GM12878 (cell line): ENCODE results near the gene CLIC6. TPM values are rescaled to one million over a fixed set of nuclear protein-coding genes. Genes with fewer than 3 reads are reported as not detected.

Experiments used
- BCL11A ChIP-seq: IDR thresholded peaks from 2 replicates; pipeline ENCODE4 v1.6.1; 2011; ENCODE audit warnings: low read depth, low read length
- BRCA1 ChIP-seq: IDR thresholded peaks from 2 replicates; pipeline ENCODE4 v1.6.1; 2011; ENCODE audit warnings: low read depth, low read length, improper control_type of control experiment
- CBX3 ChIP-seq: fragments of 200-600 bp; sonication (generic); IDR thresholded peaks from 2 replicates; pipeline ENCODE4 v1.6.1; 2016; ENCODE audit warnings: low read depth, borderline replicate concordance
- E2F4 ChIP-seq: IDR thresholded peaks from 2 replicates; pipeline ENCODE4 v1.6.1; 2012; ENCODE audit warnings: low read depth, low read length, improper control_type of control experiment
- E2F8 ChIP-seq: fragments of 450-650 bp; IDR thresholded peaks from 2 replicates; pipeline ENCODE4 v1.6.1; 2018; ENCODE audit warnings: mild to moderate bottlenecking, low read depth, moderate library complexity; ENCODE audit not compliant: partially characterized antibody
- ETV6 ChIP-seq, 2 experiments: fragments of 450-650 bp in 1 of 2; IDR thresholded peaks in 1 of 2; conservative IDR thresholded peaks in 1 of 2; 2 replicates each; pipeline ENCODE4 v1.6.1; 2014; ENCODE audit warnings: antibody characterized with exemption in 1 of 2, borderline replicate concordance in 1 of 2, low read depth in 1 of 2, mild to moderate bottlenecking in 1 of 2, moderate library complexity in 1 of 2
- FOXK2 ChIP-seq: fragments of 450-650 bp; IDR thresholded peaks from 2 replicates; pipeline ENCODE4 v1.6.1; 2017; ENCODE audit warnings: mild to moderate bottlenecking, moderate library complexity
- FOXM1 ChIP-seq: IDR thresholded peaks from 2 replicates; pipeline ENCODE4 v1.6.1; 2012; ENCODE audit warnings: low read depth, mild to moderate bottlenecking, inconsistent platforms, low read length, moderate library complexity
- HSF1 ChIP-seq: fragments of 150-350 bp; IDR thresholded peaks from 2 replicates; pipeline ENCODE4 v1.6.1; 2014; ENCODE audit warnings: mild to moderate bottlenecking, low read depth, low read length
- JUND ChIP-seq: IDR thresholded peaks from 2 replicates; pipeline ENCODE4 v1.6.1; 2012; ENCODE audit warnings: low read depth, mild to moderate bottlenecking, low read length, improper control_type of control experiment, moderate library complexity
- KAT2A ChIP-seq: conservative IDR thresholded peaks from 2 replicates; pipeline ENCODE4 v1.6.1; 2011; ENCODE audit warnings: low read depth, low read length; ENCODE audit not compliant: control insufficient read depth
- KDM1A ChIP-seq: fragments of 200-600 bp; sonication (generic); IDR thresholded peaks from 2 replicates; pipeline ENCODE4 v1.6.1; 2016; ENCODE audit warnings: borderline replicate concordance
- MAX ChIP-seq: IDR thresholded peaks from 2 replicates; pipeline ENCODE4 v1.6.1; 2012; ENCODE audit warnings: low read depth, low read length, improper control_type of control experiment
- NFYB ChIP-seq: IDR thresholded peaks from 2 replicates; pipeline ENCODE4 v1.6.1; 2011; ENCODE audit warnings: low read depth, mild to moderate bottlenecking, low read length, improper control_type of control experiment, moderate library complexity; ENCODE audit not compliant: insufficient read depth
- POLR2AphosphoS5 ChIP-seq: IDR thresholded peaks from 2 replicates; pipeline ENCODE4 v1.6.1; 2011; ENCODE audit warnings: mild to moderate bottlenecking, low read length, inconsistent platforms
- RBBP5 ChIP-seq: fragments of 200-600 bp; sonication (generic); conservative IDR thresholded peaks from 2 replicates; pipeline ENCODE4 v1.6.1; 2016
- RCOR1 ChIP-seq: conservative IDR thresholded peaks from 2 replicates; pipeline ENCODE4 v1.6.1; 2012; ENCODE audit warnings: low read depth, low read length, improper control_type of control experiment
- RELB ChIP-seq: fragments of 450-650 bp; IDR thresholded peaks from 2 replicates; pipeline ENCODE4 v1.6.1; 2017; ENCODE audit warnings: low read depth, mild to moderate bottlenecking, moderate library complexity
- RUNX3 ChIP-seq: IDR thresholded peaks from 2 replicates; pipeline ENCODE4 v1.6.1; 2012; ENCODE audit warnings: low read length, inconsistent platforms
- SKIL ChIP-seq: fragments of 450-650 bp; IDR thresholded peaks from 2 replicates; pipeline ENCODE4 v1.6.1; 2017; ENCODE audit warnings: mild to moderate bottlenecking, low read depth, inconsistent platforms; ENCODE audit not compliant: poor library complexity, severe bottlenecking
- ZBED1 ChIP-seq: IDR thresholded peaks from 2 replicates; pipeline ENCODE4 v1.6.1; 2016; ENCODE audit warnings: borderline replicate concordance
- ZNF622 ChIP-seq: fragments of 450-650 bp; IDR thresholded peaks from 2 replicates; pipeline ENCODE4 v1.6.1; 2017; ENCODE audit warnings: mild to moderate bottlenecking, inconsistent platforms
- polyA plus RNA-seq, 11 experiments: library from polyadenylated mRNA; depleted of rRNA in 4 of 11; unstranded in 6 of 11; stranded (reverse) in 5 of 11; fragments of >200 nt; fragmentation: Nextera tagmentation in 4 of 11; fragmentation: Illumina TruSeq in 1 of 11; extraction: Ambion mirVana in 4 of 11; extraction: Trizol in 1 of 11; gene quantifications; 1 replicate in 1 of 11; 2 replicates in 10 of 11; pipeline versions ENCODE4 v1.2.1 to v1.2.3, GENCODE V29; 2011 to 2016; ENCODE audit warnings: inconsistent platforms in 2 of 11, missing spikeins in 2 of 11, low read depth in 1 of 11
- total RNA-seq, 4 experiments: library from RNA; depleted of rRNA in 3 of 4; stranded (reverse); fragments of >200 nt in 3 of 4; fragmentation: Illumina TruSeq in 1 of 4; extraction: Trizol in 1 of 4; gene quantifications; 2 replicates each; pipeline versions ENCODE4 v1.2.1 to v1.2.3, GENCODE V29; 2013 to 2021

CLIC6 gene
- total and polyA plus RNA-seq, 10 of the 15 experiments (the other 5 are each of a cell fraction or from before 2014, with no cell fraction given), result 5.7 to 34.1 (median 11.2) TPM

- TF ChIP-seq SKIL (no peak), E2F4 (no peak), RELB (no peak), ETV6 (conservative IDR thresholded peaks at IDR 0.05 in 1 of 2, IDR thresholded peaks at IDR 0.05 in 1 of 2; ENCODE audit: borderline replicate concordance in 1 of 2, low read depth in 1 of 2) (peak in 1 of 2 experiments; percentile 78; a peak in 2 of 4 replicates), MAX (no peak), BRCA1 (no peak), ZBED1 (peak; percentile 87; the same call in 1 of the 2 replicates), POLR2AphosphoS5 (no peak), RBBP5 (no peak), ZNF622 (no peak), FOXK2 (no peak), RCOR1 (no peak), CBX3 (no peak), HSF1 (no peak), FOXM1 (peak; percentile 73; the same call in 1 of the 2 replicates), KDM1A (no peak), BCL11A (peak; percentile 91), JUND (no peak), KAT2A (no peak), NFYB (no peak), E2F8 (no peak), RUNX3 (peak; percentile 98)
Observed at GRCh38 chr21:34707876-34708325, 39.1 kb downstream of the CLIC6 start (continued).
